Measurements from ENCODE around the gene LRRC4C.
"Not testable (repeated sequence)": the region's sequence is repeated elsewhere in the genome, so short reads cannot be mapped to it uniquely, and the experiment has no call there.

The LRRC4C gene

GRCh38 chr11:41031551-41032060 is 427.8 kb downstream of the LRRC4C start:
- Histone ChIP-seq H3K4me3 (ENCODE audit: insufficient read depth, low read depth, low read length) (no peak overlapping the region), H3K9me3 (ENCODE audit: control insufficient read depth, low read length) (no peaks in the 10 kb centered on the region), H3K27ac (ENCODE audit: insufficient read depth, low read depth, low read length, poor library complexity, severe bottlenecking) (no peak overlapping the region), H3K36me3 (ENCODE audit: control insufficient read depth, insufficient read depth, low read length) (no peaks in the 10 kb centered on the region), H3K27me3 (ENCODE audit: control insufficient read depth, insufficient read depth, low read length, poor library complexity, severe bottlenecking) (no peaks in the 10 kb centered on the region), H3K4me1 (ENCODE audit: control insufficient read depth, insufficient read depth, low read length) (no peaks in the 10 kb centered on the region)
- 100% methylated on average over 1 of the region's 1 CpG for WGBS, 2 experiments

- Histone ChIP-seq H3K4me3 (ENCODE audit: insufficient read depth, low read depth, low read length) (no peak overlapping the region), H3K4me1 (ENCODE audit: control insufficient read depth, insufficient read depth, low read length) (no peaks in the 10 kb centered on the region), H3K27ac (ENCODE audit: insufficient read depth, low read depth, low read length, poor library complexity, severe bottlenecking) (no peak overlapping the region), H3K27me3 (ENCODE audit: control insufficient read depth, insufficient read depth, low read length, poor library complexity, severe bottlenecking) (no peaks in the 10 kb centered on the region), H3K36me3 (ENCODE audit: control insufficient read depth, insufficient read depth, low read length) (no peaks in the 10 kb centered on the region), H3K9me3 (ENCODE audit: control insufficient read depth, low read length) (no peaks in the 10 kb centered on the region)
- 94 to 97% methylated on average over 4 of the region's 4 CpGs for WGBS, 2 experiments
Observed at GRCh38 chr11:41020259-41020658, 439.2 kb downstream of the LRRC4C start.

DNA sequence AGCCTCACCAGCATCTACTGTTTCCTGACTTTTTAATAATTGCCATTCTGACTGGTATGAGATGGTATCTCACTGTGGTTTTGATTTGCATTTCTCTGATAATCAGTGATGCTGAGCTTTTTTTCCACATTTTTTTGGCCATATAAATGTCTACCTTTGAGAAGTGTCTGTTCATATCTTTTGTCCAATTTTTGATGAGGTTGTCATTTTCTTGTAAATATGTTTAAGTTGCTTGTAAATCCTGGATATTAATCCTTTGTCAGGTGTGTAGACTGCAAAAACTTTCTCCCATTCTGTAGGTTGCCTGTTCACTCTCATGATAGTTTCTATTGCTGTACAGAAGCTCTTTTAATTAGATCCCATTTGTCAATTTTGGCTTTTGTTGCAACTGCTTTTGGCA is 439.8 kb downstream of the LRRC4C start:
- H3K9me3 ChIP-seq (ENCODE audit: control insufficient read depth, low read length); H3K27me3 ChIP-seq (ENCODE audit: control insufficient read depth, insufficient read depth, low read length, poor library complexity, severe bottlenecking); H3K4me3 ChIP-seq (ENCODE audit: insufficient read depth, low read depth, low read length); H3K4me1 ChIP-seq (ENCODE audit: control insufficient read depth, insufficient read depth, low read length); H3K27ac ChIP-seq (ENCODE audit: insufficient read depth, low read depth, low read length, poor library complexity, severe bottlenecking); H3K36me3 ChIP-seq (ENCODE audit: control insufficient read depth, insufficient read depth, low read length): not testable (repeated sequence)

DNA sequence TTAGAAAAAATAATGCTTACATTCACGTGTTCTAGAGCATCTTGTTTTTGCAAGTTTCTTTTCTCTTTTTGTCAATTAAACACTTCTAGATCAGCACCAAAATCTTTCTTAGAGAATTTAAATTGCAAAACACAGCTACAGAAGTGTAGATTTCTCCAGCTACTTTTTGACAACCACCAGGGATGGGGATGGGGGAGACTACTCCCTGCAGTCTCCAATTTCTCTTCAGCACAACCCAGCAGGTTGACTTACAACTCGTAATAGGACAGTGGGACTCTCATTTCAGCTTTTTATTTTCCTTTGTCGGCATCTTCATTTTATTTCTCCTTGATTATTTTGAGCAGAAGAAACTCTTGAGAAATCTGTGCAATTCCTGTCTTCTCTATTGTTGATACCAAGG is 441.2 kb downstream of the LRRC4C start:
- Histone ChIP-seq H3K27me3 (ENCODE audit: control insufficient read depth, insufficient read depth, low read length, poor library complexity, severe bottlenecking) (no peaks in the 10 kb centered on the region), H3K4me1 (ENCODE audit: control insufficient read depth, insufficient read depth, low read length) (no peaks in the 10 kb centered on the region), H3K36me3 (ENCODE audit: control insufficient read depth, insufficient read depth, low read length) (no peaks in the 10 kb centered on the region), H3K27ac (ENCODE audit: insufficient read depth, low read depth, low read length, poor library complexity, severe bottlenecking) (no peak overlapping the region), H3K4me3 (ENCODE audit: insufficient read depth, low read depth, low read length) (no peak overlapping the region), H3K9me3 (ENCODE audit: control insufficient read depth, low read length) (no peaks in the 10 kb centered on the region)
- WGBS, 2 experiments = 41 to 54% methylated on average over 3 of the region's 3 CpGs

GRCh38 chr11:41010361-41011050 is 448.9 kb downstream of the LRRC4C start:
- WGBS, 2 experiments = no CpG with 5 or more reads among the region's 2 CpGs
- no peak overlapping the region for H3K4me3 ChIP-seq (ENCODE audit: insufficient read depth, low read depth, low read length)

DNA sequence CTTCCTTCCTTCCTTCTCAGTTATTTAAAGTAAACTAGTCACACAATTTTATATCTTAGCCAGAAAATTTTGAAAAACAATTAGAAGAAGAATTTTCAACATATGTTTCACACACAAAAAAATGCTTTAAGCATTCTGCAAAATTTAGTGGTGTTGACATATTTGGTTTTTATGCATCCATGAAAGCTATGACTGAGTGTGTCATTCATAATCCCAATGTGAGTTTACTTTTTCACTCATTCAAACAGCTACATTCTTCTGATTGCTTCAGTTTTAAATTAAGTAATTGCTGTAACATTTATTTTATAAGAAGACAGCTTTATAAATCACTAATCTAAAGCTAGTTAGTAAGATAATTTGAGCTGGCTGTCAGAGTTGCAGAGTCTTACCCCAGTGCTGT is 453.5 kb downstream of the LRRC4C start:
- no peak overlapping the region for H3K4me3 ChIP-seq (ENCODE audit: insufficient read depth, low read depth, low read length)
- H3K27me3 ChIP-seq (ENCODE audit: control insufficient read depth, insufficient read depth, low read length, poor library complexity, severe bottlenecking) = no peaks in the 10 kb centered on the region
- no peak overlapping the region for H3K27ac ChIP-seq (ENCODE audit: insufficient read depth, low read depth, low read length, poor library complexity, severe bottlenecking)
- H3K9me3 ChIP-seq (ENCODE audit: control insufficient read depth, low read length) = no peaks in the 10 kb centered on the region
- no peaks in the 10 kb centered on the region for H3K4me1 ChIP-seq (ENCODE audit: control insufficient read depth, insufficient read depth, low read length)
- no peaks in the 10 kb centered on the region for H3K36me3 ChIP-seq (ENCODE audit: control insufficient read depth, insufficient read depth, low read length)

More at GRCh38 chr11:41010361-41011050, 448.9 kb downstream of the LRRC4C start:
- Histone ChIP-seq H3K9me3 (ENCODE audit: control insufficient read depth, low read length) (no peaks in the 10 kb centered on the region), H3K27ac (ENCODE audit: insufficient read depth, low read depth, low read length, poor library complexity, severe bottlenecking) (no peak overlapping the region), H3K27me3 (ENCODE audit: control insufficient read depth, insufficient read depth, low read length, poor library complexity, severe bottlenecking) (no peaks in the 10 kb centered on the region), H3K4me1 (ENCODE audit: control insufficient read depth, insufficient read depth, low read length) (no peaks in the 10 kb centered on the region), H3K36me3 (ENCODE audit: control insufficient read depth, insufficient read depth, low read length) (no peaks in the 10 kb centered on the region)

DNA sequence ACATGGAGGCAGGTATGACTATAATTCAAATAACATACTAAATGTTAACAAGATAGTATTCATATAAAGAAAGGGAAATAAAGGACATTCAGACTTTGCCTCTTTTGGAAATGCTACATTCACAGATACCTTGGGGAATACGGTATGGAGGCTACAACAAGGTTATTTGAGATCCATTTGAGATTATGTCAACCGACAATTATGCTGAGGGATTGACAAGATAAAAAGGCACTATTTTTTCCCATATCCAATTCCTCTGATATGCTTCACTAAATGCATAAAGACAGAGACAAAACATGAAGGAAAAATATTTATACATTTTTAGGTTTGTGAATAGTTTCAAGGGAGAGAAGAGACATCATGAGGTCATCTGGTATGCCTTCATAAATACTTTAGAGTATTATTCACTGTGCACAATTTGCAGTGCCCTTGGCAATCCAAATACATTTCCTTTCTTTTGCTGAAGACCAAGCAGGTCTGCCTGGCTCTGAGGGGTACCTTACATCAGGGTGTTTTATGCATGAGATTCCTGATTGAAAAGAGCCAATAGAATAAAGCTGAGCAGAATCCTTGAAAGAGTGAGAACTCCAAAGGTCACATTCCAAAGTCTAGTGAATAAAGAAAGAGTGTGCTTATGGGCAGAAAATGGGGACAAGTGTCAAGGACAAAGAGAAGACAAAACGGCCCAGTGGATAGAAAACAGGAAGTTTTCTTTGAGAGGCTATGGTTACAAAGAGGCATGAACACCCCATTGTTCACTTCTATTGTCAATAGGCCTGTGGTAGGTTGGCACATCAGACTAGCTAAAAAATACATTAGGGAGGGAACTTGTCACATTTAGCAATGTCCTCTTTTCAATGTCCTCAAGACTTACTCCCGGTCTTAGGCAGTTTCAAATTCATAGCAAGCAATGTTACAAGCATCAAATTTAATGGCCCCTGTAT is 455.8 kb downstream of the LRRC4C start:
- Histone ChIP-seq H3K27me3 (ENCODE audit: control insufficient read depth, insufficient read depth, low read length, poor library complexity, severe bottlenecking) (no peaks in the 10 kb centered on the region), H3K4me1 (ENCODE audit: control insufficient read depth, insufficient read depth, low read length) (no peaks in the 10 kb centered on the region), H3K36me3 (ENCODE audit: control insufficient read depth, insufficient read depth, low read length) (no peaks in the 10 kb centered on the region), H3K27ac (ENCODE audit: insufficient read depth, low read depth, low read length, poor library complexity, severe bottlenecking) (no peak overlapping the region), H3K9me3 (ENCODE audit: control insufficient read depth, low read length) (no peaks in the 10 kb centered on the region), H3K4me3 (ENCODE audit: insufficient read depth, low read depth, low read length) (no peak overlapping the region)
- 70 to 72% methylated on average over 4 of the region's 4 CpGs for WGBS, 2 experiments

DNA sequence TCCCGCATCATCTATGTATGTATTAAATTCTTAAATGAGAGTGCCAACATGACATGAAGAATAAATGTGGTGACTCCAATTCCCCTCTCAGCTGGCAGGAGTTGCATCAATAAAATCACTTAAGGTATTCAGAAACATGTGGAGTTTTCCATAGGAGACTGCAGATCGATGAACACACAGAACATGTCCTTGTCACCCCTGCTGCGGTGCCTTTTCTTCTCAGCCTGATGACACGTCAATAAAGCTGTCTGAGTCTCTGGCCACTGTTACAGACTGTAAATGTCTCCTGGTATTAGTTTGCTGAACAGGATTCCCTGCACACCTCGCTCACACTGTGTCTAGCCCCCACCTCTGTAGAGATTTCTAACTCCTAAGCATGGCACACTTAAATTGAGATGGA is 460.5 kb downstream of the LRRC4C start:
- Histone ChIP-seq H3K9me3 (ENCODE audit: control insufficient read depth, low read length) (no peaks in the 10 kb centered on the region), H3K4me3 (ENCODE audit: insufficient read depth, low read depth, low read length) (no peak overlapping the region), H3K4me1 (ENCODE audit: control insufficient read depth, insufficient read depth, low read length) (no peaks in the 10 kb centered on the region), H3K27ac (ENCODE audit: insufficient read depth, low read depth, low read length, poor library complexity, severe bottlenecking) (no peak overlapping the region), H3K27me3 (ENCODE audit: control insufficient read depth, insufficient read depth, low read length, poor library complexity, severe bottlenecking) (no peaks in the 10 kb centered on the region), H3K36me3 (ENCODE audit: control insufficient read depth, insufficient read depth, low read length) (no peaks in the 10 kb centered on the region)
- WGBS, 2 experiments = 82 to 88% methylated on average over 4 of the region's 5 CpGs

DNA sequence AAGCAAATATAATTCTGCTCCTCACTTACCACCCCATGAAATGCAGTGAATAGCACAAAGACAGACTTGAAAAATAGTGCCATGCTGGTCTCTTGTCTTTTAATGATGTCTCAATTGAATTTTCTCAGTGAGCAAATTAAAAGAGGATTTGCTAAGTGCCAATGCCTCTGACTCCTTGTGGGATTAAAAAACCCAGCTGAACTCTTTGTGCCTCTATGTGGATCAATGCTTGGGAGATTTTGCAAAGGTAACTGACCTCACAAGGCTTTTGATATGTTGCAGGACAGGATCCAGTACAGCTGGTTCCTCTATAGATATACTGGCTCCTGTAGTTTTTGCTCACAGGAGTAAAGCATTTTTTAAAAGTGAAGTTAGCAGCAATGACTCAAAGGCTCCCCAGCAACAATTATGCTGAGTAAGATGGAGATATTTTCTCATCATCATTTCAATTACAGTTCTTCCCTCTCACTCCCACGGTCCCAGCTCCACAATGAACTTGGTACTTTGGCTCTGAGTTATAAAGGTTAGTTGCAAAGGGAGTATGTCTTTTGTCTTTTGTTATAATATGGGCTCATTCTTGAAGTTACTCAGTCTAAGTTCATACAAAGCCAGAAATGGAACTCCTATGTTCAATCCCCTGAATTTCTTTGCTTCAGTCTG is 471.5 kb downstream of the LRRC4C start:
- Histone ChIP-seq H3K36me3 (ENCODE audit: control insufficient read depth, insufficient read depth, low read length) (no peaks in the 10 kb centered on the region), H3K27me3 (ENCODE audit: control insufficient read depth, insufficient read depth, low read length, poor library complexity, severe bottlenecking) (no peaks in the 10 kb centered on the region), H3K4me3 (ENCODE audit: insufficient read depth, low read depth, low read length) (no peak overlapping the region), H3K4me1 (ENCODE audit: control insufficient read depth, insufficient read depth, low read length) (no peaks in the 10 kb centered on the region), H3K27ac (ENCODE audit: insufficient read depth, low read depth, low read length, poor library complexity, severe bottlenecking) (no peak overlapping the region), H3K9me3 (ENCODE audit: control insufficient read depth, low read length) (no peaks in the 10 kb centered on the region)
- WGBS, 2 experiments = 83% methylated on average over 1 of the region's 1 CpG; no CpG with 5 or more reads in 1 of the 2 experiments

- H3K9me3 ChIP-seq (ENCODE audit: control insufficient read depth, low read length) = no peaks in the 10 kb centered on the region
- H3K4me1 ChIP-seq (ENCODE audit: control insufficient read depth, insufficient read depth, low read length) = no peaks in the 10 kb centered on the region
Observed at GRCh38 chr11:40986320-40986719, 473.1 kb downstream of the LRRC4C start.

More at GRCh38 chr11:40986320-40986719, 473.1 kb downstream of the LRRC4C start:
- WGBS, 2 experiments = 100% methylated on average over 2 of the region's 3 CpGs
- Histone ChIP-seq H3K36me3 (ENCODE audit: control insufficient read depth, insufficient read depth, low read length) (no peaks in the 10 kb centered on the region), H3K27me3 (ENCODE audit: control insufficient read depth, insufficient read depth, low read length, poor library complexity, severe bottlenecking) (no peaks in the 10 kb centered on the region), H3K27ac (ENCODE audit: insufficient read depth, low read depth, low read length, poor library complexity, severe bottlenecking) (no peak overlapping the region), H3K4me3 (ENCODE audit: insufficient read depth, low read depth, low read length) (no peak overlapping the region)
